H1 (cell line): ENCODE results near the gene MYO16. TPM values are rescaled to one million over a fixed set of nuclear protein-coding genes. Genes with fewer than 3 reads are reported as not detected.

Source experiments
- CTCF ChIA-PET: fragments of 300-600 bp; sonication (Branson Sonifier 250); formaldehyde crosslinking; loops from one replicate; lab custom pipeline; 2021; ENCODE audit not compliant: partially characterized antibody; lab: Charles Lee
- POLR2A ChIA-PET: fragments of 300-600 bp; sonication (Branson Sonifier 250); formaldehyde crosslinking; loops from one replicate; lab custom pipeline; 2021; ENCODE audit warnings: inconsistent platforms; ENCODE audit not compliant: partially characterized antibody; lab: Charles Lee
- DNase-seq, 2 experiments: peaks; one replicate each; pipeline versions ENCODE4 v3.0.0 to v3.0.0-alpha.2; 2010 to 2022; ENCODE audit warnings: low spot score in 2 of 2, low read depth in 1 of 2, mixed read lengths in 1 of 2
- FAIRE-seq: peaks from 2 replicates; lab custom pipeline; 2011; peaks lifted over from hg19 to GRCh38; lab: Jason Lieb, UNC
- H2AFZ ChIP-seq: 2 replicates; pipeline ENCODE4 v1.8.1; 2012; ENCODE audit warnings: low read length, inconsistent platforms
- H2AK5ac ChIP-seq: 2 replicates; pipeline ENCODE4 v1.6.1; 2013; ENCODE audit warnings: low read depth, low read length
- H2BK120ac ChIP-seq: replicated peaks from 2 replicates; pipeline ENCODE3; 2013; ENCODE audit warnings: low read depth, low read length, inconsistent platforms
- H2BK12ac ChIP-seq: 2 replicates; pipeline ENCODE4 v1.6.1; 2013; ENCODE audit warnings: low read depth, low read length
- H2BK15ac ChIP-seq: 2 replicates; pipeline ENCODE4 v1.6.1; 2013; ENCODE audit warnings: low read length
- H2BK20ac ChIP-seq: 2 replicates; pipeline ENCODE4 v1.6.1; 2013; ENCODE audit warnings: low read length
- H2BK5ac ChIP-seq: 2 replicates; pipeline ENCODE4 v1.6.1; 2013; ENCODE audit warnings: low read depth, low read length
- H3K14ac ChIP-seq: 2 replicates; pipeline ENCODE4 v1.6.1; 2013; ENCODE audit warnings: inconsistent platforms; ENCODE audit not compliant: insufficient read length
- H3K18ac ChIP-seq: 2 replicates; pipeline ENCODE4 v1.6.1; 2013; ENCODE audit warnings: low read length; ENCODE audit errors: extremely low read depth
- H3K23ac ChIP-seq: 2 replicates; pipeline ENCODE4 v1.6.1; 2013; ENCODE audit warnings: inconsistent platforms; ENCODE audit not compliant: insufficient read length
- H3K23me2 ChIP-seq: 2 replicates; pipeline ENCODE4 v1.6.1; 2013; ENCODE audit warnings: low read depth, low read length
- H3K27ac ChIP-seq: 2 replicates; pipeline ENCODE4 v1.6.1; 2011; ENCODE audit warnings: low read depth, low read length, inconsistent platforms
- H3K27me3 ChIP-seq, 4 experiments: replicated peaks in 1 of 4; 1 replicate in 1 of 4; 2 replicates in 3 of 4; pipeline versions ENCODE4 v1.6.1 to v1.8.1; 2011 to 2013; ENCODE audit warnings: low read length in 3 of 4, mild to moderate bottlenecking in 3 of 4, inconsistent platforms in 2 of 4, mixed read lengths in 2 of 4, moderate library complexity in 1 of 4; ENCODE audit not compliant: control insufficient read depth in 3 of 4, insufficient read depth in 3 of 4; ENCODE audit errors: extremely low read depth in 1 of 4
- H3K36me3 ChIP-seq, 4 experiments: 2 replicates each; pipeline versions ENCODE4 v1.6.1 to v1.8.1; 2011 to 2013; ENCODE audit warnings: mild to moderate bottlenecking in 4 of 4, low read length in 3 of 4, moderate library complexity in 2 of 4, control low read depth in 1 of 4, inconsistent platforms in 1 of 4; ENCODE audit not compliant: insufficient read depth in 4 of 4, control insufficient read depth in 2 of 4
- H3K4ac ChIP-seq: replicated peaks from 2 replicates; pipeline ENCODE3; 2013; ENCODE audit warnings: low read length, low read depth, mixed read lengths, inconsistent platforms; ENCODE audit not compliant: insufficient read length
- H3K4me1 ChIP-seq, 4 experiments: replicated peaks in 1 of 4; 1 replicate in 1 of 4; 2 replicates in 3 of 4; pipeline versions ENCODE4 v1.6.1 to v1.8.1; 2011 to 2013; ENCODE audit warnings: low read length in 3 of 4, inconsistent platforms in 2 of 4, mixed read lengths in 1 of 4; ENCODE audit not compliant: insufficient read depth in 4 of 4, control insufficient read depth in 3 of 4
- H3K4me2 ChIP-seq, 2 experiments: 2 replicates each; pipeline versions ENCODE4 v1.6.1 to v1.8.1; 2011 to 2013; ENCODE audit warnings: low read depth in 2 of 2, low read length in 2 of 2, control low read depth in 1 of 2, inconsistent platforms in 1 of 2, mild to moderate bottlenecking in 1 of 2; ENCODE audit not compliant: insufficient read depth in 1 of 2
- H3K4me3 ChIP-seq, 4 experiments: fragments of 200-600, 300-600 bp in 1 of 4; sonication (generic), shearing (Covaris generic), sonication (Bioruptor Twin) in 1 of 4; 2 replicates each; pipeline versions ENCODE4 v1.5.1 to v1.8.1; 2011 to 2016; ENCODE audit warnings: low read length in 4 of 4, low read depth in 3 of 4, control low read depth in 2 of 4, inconsistent platforms in 2 of 4, mild to moderate bottlenecking in 2 of 4, mixed read lengths in 1 of 4, moderate library complexity in 1 of 4; ENCODE audit not compliant: insufficient read depth in 2 of 4; ENCODE audit errors: extremely low read depth in 1 of 4
- H3K56ac ChIP-seq: replicated peaks from 2 replicates; pipeline ENCODE3; 2013; ENCODE audit warnings: low read depth, mild to moderate bottlenecking, mixed read lengths, low read length, inconsistent platforms; ENCODE audit not compliant: insufficient read length
- H3K79me1 ChIP-seq: 2 replicates; pipeline ENCODE4 v1.6.1; 2013; ENCODE audit warnings: low read depth, low read length, control low read depth
- H3K79me2 ChIP-seq, 2 experiments: 2 replicates each; pipeline versions ENCODE4 v1.6.1 to v1.8.1; 2012 to 2013; ENCODE audit warnings: low read length in 2 of 2, mild to moderate bottlenecking in 2 of 2, inconsistent platforms in 1 of 2; ENCODE audit not compliant: insufficient read depth in 2 of 2, control insufficient read depth in 1 of 2
- H3K9ac ChIP-seq, 4 experiments: replicated peaks in 1 of 4; 1 replicate in 1 of 4; 2 replicates in 3 of 4; pipeline versions ENCODE4 v1.6.1 to v1.8.1; 2011 to 2013; ENCODE audit warnings: low read depth in 3 of 4, low read length in 3 of 4, control low read depth in 2 of 4, mild to moderate bottlenecking in 2 of 4, moderate library complexity in 2 of 4, inconsistent platforms in 1 of 4; ENCODE audit errors: extremely low read depth in 1 of 4
- H3K9me3 ChIP-seq, 2 experiments: 2 replicates each; pipeline versions ENCODE4 v1.6.1 to v1.8.1; 2012 to 2013; ENCODE audit warnings: mild to moderate bottlenecking in 2 of 2, moderate library complexity in 2 of 2, control low read depth in 1 of 2, inconsistent platforms in 1 of 2, low read depth in 1 of 2, low read length in 1 of 2, mixed read lengths in 1 of 2; ENCODE audit not compliant: insufficient read depth in 2 of 2
- H4K20me1 ChIP-seq, 2 experiments: replicated peaks in 1 of 2; 2 replicates each; pipeline versions ENCODE3 to v1.8.1; 2011 to 2013; ENCODE audit warnings: inconsistent platforms in 2 of 2, low read length in 2 of 2, mild to moderate bottlenecking in 1 of 2; ENCODE audit not compliant: insufficient read depth in 2 of 2, control insufficient read depth in 1 of 2
- H4K5ac ChIP-seq: 2 replicates; pipeline ENCODE4 v1.6.1; 2013; ENCODE audit warnings: low read length, low read depth, mixed read lengths, inconsistent platforms; ENCODE audit not compliant: insufficient read length
- H4K8ac ChIP-seq: 2 replicates; pipeline ENCODE4 v1.8.0; 2013; ENCODE audit warnings: mild to moderate bottlenecking, moderate library complexity, low read length, inconsistent platforms; ENCODE audit not compliant: insufficient read depth; ENCODE audit errors: extremely low read depth
- H4K91ac ChIP-seq: replicated peaks from 2 replicates; pipeline ENCODE3; 2013; ENCODE audit warnings: low read length, mixed read lengths, inconsistent platforms; ENCODE audit not compliant: insufficient read length
- MAFK ChIP-seq: IDR thresholded peaks from 2 replicates; pipeline ENCODE4 v1.6.1; 2012; ENCODE audit warnings: low read depth, mild to moderate bottlenecking, improper control_type of control experiment, low read length
- RBBP5 ChIP-seq: IDR thresholded peaks from 2 replicates; pipeline ENCODE4 v1.7.1; 2012; ENCODE audit warnings: low read depth, mild to moderate bottlenecking, inconsistent platforms, low read length, moderate library complexity, borderline replicate concordance
- YY1 ChIP-seq: IDR thresholded peaks from 2 replicates; pipeline ENCODE4 v1.6.1; 2011; ENCODE audit warnings: low read depth, mild to moderate bottlenecking, low read length
- WGBS, 2 experiments: shearing (Covaris generic) in 1 of 2; methylation state at CpG; one replicate each; pipeline versions ENCODE4 v1.1.6 to v1.1.7; 2013 to 2015; ENCODE audit warnings: low lambda C conversion rate in 2 of 2, mixed read lengths in 2 of 2, inconsistent platforms in 1 of 2, low coverage in 1 of 2, missing lambda C conversion rate in 1 of 2; ENCODE audit not compliant: insufficient replicate concordance in 2 of 2, insufficient coverage in 1 of 2, insufficient read length in 1 of 2; ENCODE audit errors: extremely low coverage in 1 of 2, missing lambda C conversion rate in 1 of 2; 5-methylcytosine and 5-hydroxymethylcytosine counted together
- polyA plus RNA-seq, 7 experiments: library from polyadenylated mRNA; depleted of rRNA in 3 of 7; stranded (reverse) in 5 of 7; unstranded in 2 of 7; fragments of >200 nt in 5 of 7; fragments of 200-250 nt in 2 of 7; gene quantifications; 1 replicate in 5 of 7; 2 replicates in 1 of 7; 4 replicates in 1 of 7; pipeline versions ENCODE4 v1.2.1 to v1.2.3, GENCODE V29; 2011 to 2013; ENCODE audit warnings: missing spikeins in 2 of 7, mixed read lengths in 2 of 7
- total RNA-seq: library from RNA; stranded (reverse); fragmentation: NEBNext Ultra II Directional; extraction: Animal tissue kit (Norgen Biotek cat#: 25700); gene quantifications from 2 replicates; pipeline ENCODE4 v1.2.1, GENCODE V29; 2021

Gene MYO16
- total and polyA plus RNA-seq, 2 of the 8 experiments (the other 6 are each of a cell fraction or from before 2014, with no cell fraction given), result 0.02 to 0.22 TPM

DNA sequence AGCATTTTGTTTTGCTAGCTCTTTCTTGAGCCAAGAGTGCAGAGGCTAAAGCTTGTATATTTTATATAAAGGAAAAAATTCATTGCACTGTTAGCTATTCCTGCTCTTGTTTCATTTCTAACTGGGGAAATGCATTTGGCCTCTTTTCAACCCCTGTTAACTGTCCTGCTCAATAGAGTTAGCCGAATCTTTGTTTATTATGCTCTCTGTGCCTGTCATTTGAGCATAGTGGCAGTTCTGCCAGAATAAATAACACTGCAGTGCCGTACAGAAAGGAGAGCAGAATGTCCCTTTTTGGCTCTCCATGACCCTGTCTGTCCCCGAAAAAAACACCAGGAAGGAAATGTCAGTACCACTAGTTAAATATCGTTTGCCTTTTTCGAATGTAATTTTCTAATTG is 350.8 kb downstream of the MYO16 start:
- Histone ChIP-seq H3K56ac (no peak overlapping the region), H2BK15ac (no peak overlapping the region), H2BK120ac (no peak overlapping the region), H3K4me1 (no peaks in the 10 kb centered on the region), H4K5ac (no peak overlapping the region), H3K27ac (no peak overlapping the region), H3K9ac (no peak overlapping the region), H3K4me2 (no peak overlapping the region), H3K27me3 (no peaks in the 10 kb centered on the region), H3K9me3 (no peaks in the 10 kb centered on the region), H3K79me2 (no peaks in the 10 kb centered on the region), H4K91ac (no peak overlapping the region), H3K36me3 (no peaks in the 10 kb centered on the region), H3K4ac (no peak overlapping the region), H2BK5ac (no peak overlapping the region), H2BK12ac (no peak overlapping the region), H3K18ac (no peak overlapping the region), H3K23ac (no peak overlapping the region), H3K23me2 (no peaks in the 10 kb centered on the region), H3K79me1 (no peaks in the 10 kb centered on the region), H3K14ac (no peak overlapping the region), H4K8ac (no peak overlapping the region), H2AK5ac (no peak overlapping the region), H4K20me1 (no peaks in the 10 kb centered on the region), H2AFZ (0 out of 2 replicates have a peak overlapping the region, but pooled peaks have one; percentile 58), H2BK20ac (no peak overlapping the region), H3K4me3 (no peak overlapping the region)
- FAIRE-seq (no peak), DNase-seq (no peak)
- ChIA-PET POLR2A (no interaction called here), CTCF (no interaction called here)
- 86% methylated on average over 5 of the region's 5 CpGs; no CpG with 5 or more reads in 1 of the 2 experiments for WGBS, 2 experiments
- TF ChIP-seq MAFK (no peak), RBBP5 (no peak), YY1 (no peak)
